ENCODE data around the gene WDR7.

The WDR7 gene

GRCh38 chr18:56851774-56852173 is 200.6 kb downstream of the WDR7 start:
- Histone ChIP-seq H3K36me3 (ENCODE audit: insufficient read depth, low read length) (no peaks in the 10 kb centered on the region), H3K4me1 (ENCODE audit: insufficient read depth, low read length) (no peaks in the 10 kb centered on the region), H3K4me3 (ENCODE audit: low read length) (no peak overlapping the region), H2AFZ (ENCODE audit: low read depth, low read length) (no peak overlapping the region), H3K27me3 (ENCODE audit: insufficient read depth, low read length) (no peaks in the 10 kb centered on the region), H3K9me3 (ENCODE audit: low read length) (no peaks in the 10 kb centered on the region)

- no peaks in the 10 kb centered on the region for H3K9me3 ChIP-seq (ENCODE audit: low read length)
- no peaks in the 10 kb centered on the region for H3K36me3 ChIP-seq (ENCODE audit: insufficient read depth, low read length)
- H3K27me3 ChIP-seq (ENCODE audit: insufficient read depth, low read length) = no peaks in the 10 kb centered on the region
- H2AFZ ChIP-seq (ENCODE audit: low read depth, low read length) = no peak overlapping the region
- H3K4me1 ChIP-seq (ENCODE audit: insufficient read depth, low read length) = no peaks in the 10 kb centered on the region
- no peak overlapping the region for H3K4me3 ChIP-seq (ENCODE audit: low read length)
Measured at GRCh38 chr18:56853961-56854360, 202.8 kb downstream of the WDR7 start.

- peaks cover 9% of the 10 kb centered on the region for H3K4me1 ChIP-seq (ENCODE audit: insufficient read depth, low read length)
- no peaks in the 10 kb centered on the region for H3K27me3 ChIP-seq (ENCODE audit: insufficient read depth, low read length)
- H3K4me3 ChIP-seq (ENCODE audit: low read length) = no peak overlapping the region
- H2AFZ ChIP-seq (ENCODE audit: low read depth, low read length) = no peak overlapping the region
- H3K36me3 ChIP-seq (ENCODE audit: insufficient read depth, low read length) = no peaks in the 10 kb centered on the region
- no peaks in the 10 kb centered on the region for H3K9me3 ChIP-seq (ENCODE audit: low read length)
Measured at GRCh38 chr18:56861244-56861643, 210.1 kb downstream of the WDR7 start.

- H3K27me3 ChIP-seq (ENCODE audit: insufficient read depth, low read length) = no peaks in the 10 kb centered on the region
- H3K4me3 ChIP-seq (ENCODE audit: low read length) = no peak overlapping the region
- no peaks in the 10 kb centered on the region for H3K9me3 ChIP-seq (ENCODE audit: low read length)
- H3K36me3 ChIP-seq (ENCODE audit: insufficient read depth, low read length) = no peaks in the 10 kb centered on the region
- no peak overlapping the region for H2AFZ ChIP-seq (ENCODE audit: low read depth, low read length)
- H3K4me1 ChIP-seq (ENCODE audit: insufficient read depth, low read length) = peaks cover 13% of the 10 kb centered on the region
Measured at GRCh38 chr18:56869189-56869777, 218.1 kb downstream of the WDR7 start.

- Histone ChIP-seq H3K4me3 (ENCODE audit: low read length) (no peak overlapping the region), H2AFZ (ENCODE audit: low read depth, low read length) (no peak overlapping the region), H3K27me3 (ENCODE audit: insufficient read depth, low read length) (no peaks in the 10 kb centered on the region), H3K36me3 (ENCODE audit: insufficient read depth, low read length) (peaks cover 1% of the 10 kb centered on the region), H3K9me3 (ENCODE audit: low read length) (no peaks in the 10 kb centered on the region), H3K4me1 (ENCODE audit: insufficient read depth, low read length) (peaks cover 17% of the 10 kb centered on the region)
Measured at GRCh38 chr18:56870982-56871381, 219.8 kb downstream of the WDR7 start.

- no peaks in the 10 kb centered on the region for H3K9me3 ChIP-seq (ENCODE audit: low read length)
- peaks cover 17% of the 10 kb centered on the region for H3K4me1 ChIP-seq (ENCODE audit: insufficient read depth, low read length)
- no peak overlapping the region for H3K4me3 ChIP-seq (ENCODE audit: low read length)
- H2AFZ ChIP-seq (ENCODE audit: low read depth, low read length) = no peak overlapping the region
- H3K36me3 ChIP-seq (ENCODE audit: insufficient read depth, low read length) = peaks cover 1% of the 10 kb centered on the region
- H3K27me3 ChIP-seq (ENCODE audit: insufficient read depth, low read length) = no peaks in the 10 kb centered on the region
Measured at GRCh38 chr18:56872140-56872539, 221.0 kb downstream of the WDR7 start.

- H3K36me3 ChIP-seq (ENCODE audit: insufficient read depth, low read length) = peaks cover 1% of the 10 kb centered on the region
- no peaks in the 10 kb centered on the region for H3K9me3 ChIP-seq (ENCODE audit: low read length)
- H3K4me3 ChIP-seq (ENCODE audit: low read length) = peak overlapping the region; percentile 17
- H3K27me3 ChIP-seq (ENCODE audit: insufficient read depth, low read length) = no peaks in the 10 kb centered on the region
- no peak overlapping the region for H2AFZ ChIP-seq (ENCODE audit: low read depth, low read length)
- peaks cover 17% of the 10 kb centered on the region for H3K4me1 ChIP-seq (ENCODE audit: insufficient read depth, low read length)
Measured at GRCh38 chr18:56873441-56874140, 222.4 kb downstream of the WDR7 start.

GRCh38 chr18:56878711-56879110 is 227.6 kb downstream of the WDR7 start:
- H3K27me3 ChIP-seq (ENCODE audit: insufficient read depth, low read length) = no peaks in the 10 kb centered on the region

GRCh38 chr18:56884511-56884910 is 233.4 kb downstream of the WDR7 start:
- no peaks in the 10 kb centered on the region for H3K36me3 ChIP-seq (ENCODE audit: insufficient read depth, low read length)
- peaks cover under 1% of the 10 kb centered on the region for H3K4me1 ChIP-seq (ENCODE audit: insufficient read depth, low read length)
- no peaks in the 10 kb centered on the region for H3K27me3 ChIP-seq (ENCODE audit: insufficient read depth, low read length)
- H3K4me3 ChIP-seq (ENCODE audit: low read length) = no peak overlapping the region
- H2AFZ ChIP-seq (ENCODE audit: low read depth, low read length) = no peak overlapping the region
- H3K9me3 ChIP-seq (ENCODE audit: low read length) = peaks cover 3% of the 10 kb centered on the region

More at GRCh38 chr18:56878711-56879110, 227.6 kb downstream of the WDR7 start:
- Histone ChIP-seq H3K4me1 (ENCODE audit: insufficient read depth, low read length) (peaks cover 8% of the 10 kb centered on the region), H3K36me3 (ENCODE audit: insufficient read depth, low read length) (peaks cover 1% of the 10 kb centered on the region), H3K9me3 (ENCODE audit: low read length) (no peaks in the 10 kb centered on the region), H3K4me3 (ENCODE audit: low read length) (no peak overlapping the region), H2AFZ (ENCODE audit: low read depth, low read length) (no peak overlapping the region)

GRCh38 chr18:56888978-56889377 is 237.8 kb downstream of the WDR7 start:
- H3K4me1 ChIP-seq (ENCODE audit: insufficient read depth, low read length) = peaks cover 5% of the 10 kb centered on the region
- no peak overlapping the region for H3K4me3 ChIP-seq (ENCODE audit: low read length)
- no peaks in the 10 kb centered on the region for H3K27me3 ChIP-seq (ENCODE audit: insufficient read depth, low read length)

GRCh38 chr18:56889621-56890020 is 238.5 kb downstream of the WDR7 start:
- Histone ChIP-seq H3K27me3 (ENCODE audit: insufficient read depth, low read length) (no peaks in the 10 kb centered on the region), H3K36me3 (ENCODE audit: insufficient read depth, low read length) (no peaks in the 10 kb centered on the region), H2AFZ (ENCODE audit: low read depth, low read length) (no peak overlapping the region), H3K4me3 (ENCODE audit: low read length) (no peak overlapping the region), H3K4me1 (ENCODE audit: insufficient read depth, low read length) (peaks cover 5% of the 10 kb centered on the region), H3K9me3 (ENCODE audit: low read length) (peaks cover 3% of the 10 kb centered on the region)

More at GRCh38 chr18:56888978-56889377, 237.8 kb downstream of the WDR7 start:
- no peaks in the 10 kb centered on the region for H3K36me3 ChIP-seq (ENCODE audit: insufficient read depth, low read length)
- peaks cover 3% of the 10 kb centered on the region for H3K9me3 ChIP-seq (ENCODE audit: low read length)
- no peak overlapping the region for H2AFZ ChIP-seq (ENCODE audit: low read depth, low read length)

- H2AFZ ChIP-seq (ENCODE audit: low read depth, low read length) = no peak overlapping the region
- H3K36me3 ChIP-seq (ENCODE audit: insufficient read depth, low read length) = no peaks in the 10 kb centered on the region
- no peaks in the 10 kb centered on the region for H3K9me3 ChIP-seq (ENCODE audit: low read length)
- peaks cover 5% of the 10 kb centered on the region for H3K4me1 ChIP-seq (ENCODE audit: insufficient read depth, low read length)
- H3K4me3 ChIP-seq (ENCODE audit: low read length) = no peak overlapping the region
- H3K27me3 ChIP-seq (ENCODE audit: insufficient read depth, low read length) = no peaks in the 10 kb centered on the region
Measured at GRCh38 chr18:56890632-56891031, 239.5 kb downstream of the WDR7 start.

GRCh38 chr18:56891116-56891515 is 240.0 kb downstream of the WDR7 start:
- no peak overlapping the region for H2AFZ ChIP-seq (ENCODE audit: low read depth, low read length)
- no peaks in the 10 kb centered on the region for H3K27me3 ChIP-seq (ENCODE audit: insufficient read depth, low read length)
- no peak overlapping the region for H3K4me3 ChIP-seq (ENCODE audit: low read length)
- H3K36me3 ChIP-seq (ENCODE audit: insufficient read depth, low read length) = no peaks in the 10 kb centered on the region
- peaks cover 5% of the 10 kb centered on the region for H3K4me1 ChIP-seq (ENCODE audit: insufficient read depth, low read length)
- no peaks in the 10 kb centered on the region for H3K9me3 ChIP-seq (ENCODE audit: low read length)

Data from neuron (in vitro differentiated cells).